IMR-90 (cell line): ENCODE measurements around the gene FBXW2. TPM values are rescaled to one million over a fixed set of nuclear protein-coding genes. Genes with fewer than 3 reads are reported as not detected.

Source experiments
- ATAC-seq: fragments of 200-7000 bp; cut with Tn5 transposase; 2 replicates; pipeline ENCODE4 v1.9.1; 2020; ENCODE audit warnings: low read depth, mild to moderate bottlenecking, moderate library complexity
- BruUV-seq: library from RNA; stranded (reverse); fragments of 400-500 nt; replicated peaks from 2 replicates; lab custom pipeline; 2021; lab: Mats Ljungman, UMichigan
- CTCF ChIA-PET: fragments of 300-600 bp; formaldehyde crosslinking; extraction: SDS; loops from one replicate; lab custom pipeline; 2021; ENCODE audit warnings: antibody characterized with exemption; lab: Yijun Ruan, JAX
- POLR2A ChIA-PET: fragments of 300-600 bp; sonication (Branson Sonifier 250); formaldehyde crosslinking; loops from one replicate; lab custom pipeline; 2022; ENCODE audit warnings: antibody characterized with exemption; ENCODE audit not compliant: unreplicated experiment; lab: Charles Lee
- DNase-seq: peaks from one replicate; pipeline ENCODE4 v3.0.0; 2013
- H2AFZ ChIP-seq: replicated peaks from 2 replicates; pipeline ENCODE3; 2013; ENCODE audit warnings: low read length, mild to moderate bottlenecking; ENCODE audit not compliant: poor library complexity
- H2AK5ac ChIP-seq: 2 replicates; pipeline ENCODE4 v1.6.1; 2013; ENCODE audit warnings: low read depth, low read length, inconsistent platforms
- H2AK9ac ChIP-seq: replicated peaks from 2 replicates; pipeline ENCODE3; 2013; ENCODE audit warnings: mild to moderate bottlenecking, low read depth, low read length, moderate library complexity; ENCODE audit not compliant: poor library complexity
- H2BK120ac ChIP-seq: 2 replicates; pipeline ENCODE4 v1.6.1; 2013; ENCODE audit warnings: low read depth, low read length, inconsistent platforms
- H2BK15ac ChIP-seq: 3 replicates; pipeline ENCODE4 v1.6.1; 2013; ENCODE audit warnings: low read depth, low read length, inconsistent platforms
- H2BK20ac ChIP-seq: 2 replicates; pipeline ENCODE4 v1.6.1; 2013; ENCODE audit warnings: low read depth, mild to moderate bottlenecking, inconsistent platforms, low read length, moderate library complexity
- H2BK5ac ChIP-seq: 2 replicates; pipeline ENCODE4 v1.6.1; 2013; ENCODE audit warnings: mild to moderate bottlenecking, low read depth, low read length, inconsistent platforms; ENCODE audit not compliant: poor library complexity, severe bottlenecking
- H3K14ac ChIP-seq: replicated peaks from 2 replicates; pipeline ENCODE4 v1.6.1; 2013; ENCODE audit warnings: low read depth, low read length, inconsistent platforms
- H3K18ac ChIP-seq: 2 replicates; pipeline ENCODE4 v1.6.1; 2013; ENCODE audit warnings: low read depth, low read length, control low read depth
- H3K23ac ChIP-seq: 2 replicates; pipeline ENCODE4 v1.6.1; 2013; ENCODE audit warnings: low read depth, low read length, inconsistent platforms
- H3K27ac ChIP-seq: 2 replicates; pipeline ENCODE4 v1.5.1; 2013; ENCODE audit warnings: mild to moderate bottlenecking, control low read depth, low read length; ENCODE audit not compliant: insufficient read depth
- H3K27me3 ChIP-seq: 2 replicates; pipeline ENCODE4 v1.6.1; 2013; ENCODE audit warnings: low read length; ENCODE audit not compliant: control insufficient read depth, insufficient read depth
- H3K36me3 ChIP-seq: 2 replicates; pipeline ENCODE4 v1.6.1; 2013; ENCODE audit warnings: low read length, mixed read lengths; ENCODE audit not compliant: control insufficient read depth, insufficient read depth
- H3K4ac ChIP-seq: 2 replicates; pipeline ENCODE4 v1.6.1; 2013; ENCODE audit warnings: low read depth, low read length, inconsistent platforms
- H3K4me1 ChIP-seq: 2 replicates; pipeline ENCODE4 v1.6.1; 2013; ENCODE audit warnings: low read length, mixed read lengths; ENCODE audit not compliant: control insufficient read depth, insufficient read depth
- H3K4me2 ChIP-seq: 2 replicates; pipeline ENCODE4 v1.6.1; 2013; ENCODE audit warnings: low read depth, mild to moderate bottlenecking, control low read depth, low read length, moderate library complexity
- H3K4me3 ChIP-seq: 2 replicates; pipeline ENCODE4 v1.5.1; 2013; ENCODE audit warnings: low read depth, mild to moderate bottlenecking, control low read depth, low read length, moderate library complexity; ENCODE audit not compliant: insufficient read depth
- H3K56ac ChIP-seq: 2 replicates; pipeline ENCODE4 v1.6.1; 2013; ENCODE audit warnings: low read length, inconsistent platforms; ENCODE audit not compliant: insufficient read depth; ENCODE audit errors: extremely low read depth
- H3K79me1 ChIP-seq, 2 experiments: 2 replicates each; pipeline ENCODE4 v1.6.1; 2013; ENCODE audit warnings: low read length in 2 of 2, inconsistent platforms in 1 of 2, low read depth in 1 of 2
- H3K9ac ChIP-seq: 2 replicates; pipeline ENCODE4 v1.6.1; 2013; ENCODE audit warnings: low read depth, low read length, control low read depth
- H3K9me1 ChIP-seq: 2 replicates; pipeline ENCODE4 v1.6.1; 2013; ENCODE audit warnings: low read length, inconsistent platforms; ENCODE audit not compliant: insufficient read depth
- H3K9me3 ChIP-seq: 2 replicates; pipeline ENCODE4 v1.6.1; 2013; ENCODE audit warnings: low read length; ENCODE audit not compliant: control insufficient read depth, insufficient read depth
- H4K20me1 ChIP-seq: 2 replicates; pipeline ENCODE4 v1.6.1; 2013; ENCODE audit warnings: low read length, inconsistent platforms; ENCODE audit not compliant: insufficient read depth
- H4K5ac ChIP-seq: 2 replicates; pipeline ENCODE4 v1.6.1; 2013; ENCODE audit warnings: mild to moderate bottlenecking, low read depth, low read length, control low read depth
- H4K8ac ChIP-seq, 2 experiments: 2 replicates each; pipeline ENCODE4 v1.6.1; 2013; ENCODE audit warnings: low read depth in 2 of 2, low read length in 2 of 2, control low read depth in 1 of 2, inconsistent platforms in 1 of 2
- H4K91ac ChIP-seq: 2 replicates; pipeline ENCODE4 v1.6.1; 2013; ENCODE audit warnings: low read depth, low read length, inconsistent platforms; ENCODE audit not compliant: insufficient read depth
- USF2 ChIP-seq: fragments of 150-350 bp; IDR thresholded peaks from 2 replicates; pipeline ENCODE4 v1.6.1; 2017; ENCODE audit warnings: mild to moderate bottlenecking, antibody characterized with exemption, low read length, low read depth
- WGBS, 2 experiments: methylation state at CpG; one replicate each; pipeline versions ENCODE4 v1.1.5 to v1.1.7; 2013; ENCODE audit warnings: missing lambda C conversion rate in 2 of 2; ENCODE audit not compliant: insufficient read length in 1 of 2; ENCODE audit errors: extremely low coverage in 2 of 2; 5-methylcytosine and 5-hydroxymethylcytosine counted together
- dilution Hi-C: fragments of 300-500 bp; cut with HindIII; formaldehyde crosslinking; loops from one replicate; pipeline ENCODE4 v1.14.3; 2018; ENCODE audit warnings: low sequenced_read_pairs; ENCODE audit not compliant: unreplicated experiment
- in situ Hi-C: fragments of 300-500 bp; cut with MboI; formaldehyde crosslinking; loops from 3 replicates; pipeline ENCODE4 v1.14.3; 2019; ENCODE audit warnings: low sequenced_read_pairs, inconsistent platforms, mixed read lengths
- intact Hi-C: fragments of 100-400 bp; cut with micrococcal nuclease; formaldehyde crosslinking; loops from 2 replicates; pipeline ENCODE4 v1.10.0; 2022
- polyA plus RNA-seq, 3 experiments: library from polyadenylated mRNA; depleted of rRNA; stranded (reverse); fragments of >200 nt; gene quantifications; 2 replicates each; pipeline ENCODE4 v1.2.3, GENCODE V29; 2012; ENCODE audit warnings: low replicate concordance in 1 of 3
- total RNA-seq: library from RNA; depleted of rRNA; stranded (reverse); fragments of >200 nt; gene quantifications from 2 replicates; pipeline ENCODE4 v1.2.3, GENCODE V29; 2012

FBXW2 gene
- total and polyA plus RNA-seq, 2 of the 4 experiments (the other 2 are of a cell fraction), result 27.1 to 43.5 TPM

GRCh38 chr9:120736881-120737280 lies 56.3 kb downstream of the FBXW2 start:
- Histone ChIP-seq H2AK5ac (no peak overlapping the region), H3K4ac (no peak overlapping the region), H3K27ac (no peak overlapping the region), H3K4me3 (no peak overlapping the region), H3K9me3 (no peaks in the 10 kb centered on the region), H4K20me1 (no peaks in the 10 kb centered on the region), H4K8ac (no peak overlapping the region), H3K14ac (no peak overlapping the region), H3K9me1 (no peaks in the 10 kb centered on the region), H2BK20ac (no peak overlapping the region), H3K18ac (no peak overlapping the region), H2BK15ac (no peak overlapping the region), H3K56ac (no peak overlapping the region), H4K5ac (no peak overlapping the region), H3K4me1 (peaks cover 14% of the 10 kb centered on the region), H2BK120ac (no peak overlapping the region), H2AK9ac (no peak overlapping the region), H2BK5ac (no peak overlapping the region), H3K23ac (no peak overlapping the region), H2AFZ (no peak overlapping the region), H3K36me3 (no peaks in the 10 kb centered on the region), H4K91ac (no peak overlapping the region), H3K9ac (no peak overlapping the region), H3K27me3 (no peaks in the 10 kb centered on the region), H3K4me2 (no peak overlapping the region), H3K79me1 (no peaks in the 10 kb centered on the region)
- TF ChIP-seq USF2, result no peak
- no peak for DNase-seq
- intact Hi-C loops, result no loop called here
- WGBS, 2 experiments, result no CpG with 5 or more reads among the region's 2 CpGs
- no peak for ATAC-seq
- BruUV-seq, result no TSS peak
- POLR2A ChIA-PET, result no interaction called here
- CTCF ChIA-PET, result no interaction called here
- in situ Hi-C loops, result no loop called here
- dilution Hi-C loops, result no loop called here
